Mesothelial cell of epicardium (in vitro differentiated cells): ENCODE measurements around the gene EPS8. TPM values are rescaled to one million over a fixed set of nuclear protein-coding genes. Genes with fewer than 3 reads are reported as not detected.

Source experiments
- DNase-seq, 2 experiments: peaks; one replicate each; pipeline ENCODE4 v3.0.0; 2021; ENCODE audit warnings: low spot score in 2 of 2; ENCODE audit not compliant: unreplicated experiment in 2 of 2
- H3K27ac Mint-ChIP-seq: 2 replicates; pipeline ENCODE4 v1.8.0; 2021; ENCODE audit warnings: mixed read lengths
- H3K27me3 Mint-ChIP-seq: 2 replicates; pipeline ENCODE4 v1.8.0; 2021; ENCODE audit warnings: low read depth, mixed read lengths
- H3K36me3 Mint-ChIP-seq: 2 replicates; pipeline ENCODE4 v1.8.0; 2021; ENCODE audit warnings: mixed read lengths
- H3K4me1 Mint-ChIP-seq: 2 replicates; pipeline ENCODE4 v1.8.0; 2021; ENCODE audit warnings: mixed read lengths
- H3K4me3 Mint-ChIP-seq: 2 replicates; pipeline ENCODE4 v1.8.0; 2021; ENCODE audit warnings: mild to moderate bottlenecking, moderate library complexity, mixed read lengths
- H3K9me3 Mint-ChIP-seq: 2 replicates; pipeline ENCODE4 v1.8.0; 2021; ENCODE audit warnings: mixed read lengths
- CTCF ChIP-seq: fragments of 200-600 bp; sonication (generic); IDR thresholded peaks from one replicate; pipeline ENCODE4 v1.5.0; 2021; ENCODE audit warnings: antibody characterized with exemption; ENCODE audit not compliant: unreplicated experiment
- total RNA-seq: library from RNA; stranded (reverse); gene quantifications from 3 replicates; pipeline ENCODE4 v1.2.1, GENCODE V29; 2021

The EPS8 gene
- total RNA-seq, 1 donor from 2014 or later, result 24.8 TPM

- peaks cover 3% of the 10 kb centered on the region for H3K36me3 Mint-ChIP-seq
- peaks cover 9% of the 10 kb centered on the region for H3K4me1 Mint-ChIP-seq
- peak; percentile 46 for TF ChIP-seq CTCF
- peaks cover 27% of the 10 kb centered on the region for H3K27me3 Mint-ChIP-seq
- DNase-seq, result no peak
- H3K27ac Mint-ChIP-seq, result no peak overlapping the region
- H3K9me3 Mint-ChIP-seq, result peaks cover 4% of the 10 kb centered on the region
- H3K4me3 Mint-ChIP-seq, result no peak overlapping the region
Measured at GRCh38 chr12:15584366-15585041, 204.7 kb downstream of the EPS8 start.

GRCh38 chr12:15583804-15584203 is 205.4 kb downstream of the EPS8 start:
- H3K36me3 Mint-ChIP-seq, result peaks cover 3% of the 10 kb centered on the region
- H3K4me1 Mint-ChIP-seq, result peaks cover 9% of the 10 kb centered on the region
- DNase-seq, result no peak
- H3K9me3 Mint-ChIP-seq, result peaks cover 4% of the 10 kb centered on the region
- TF ChIP-seq CTCF, result no peak
- H3K4me3 Mint-ChIP-seq, result no peak overlapping the region
- H3K27ac Mint-ChIP-seq, result no peak overlapping the region
- H3K27me3 Mint-ChIP-seq, result peaks cover 25% of the 10 kb centered on the region

GRCh38 chr12:15581006-15581405 is 208.2 kb downstream of the EPS8 start:
- H3K27me3 Mint-ChIP-seq, result peaks cover 12% of the 10 kb centered on the region
- DNase-seq, result no peak
- no peak overlapping the region for H3K4me3 Mint-ChIP-seq
- TF ChIP-seq CTCF, result no peak
- peaks cover 4% of the 10 kb centered on the region for H3K9me3 Mint-ChIP-seq
- H3K36me3 Mint-ChIP-seq, result peaks cover 3% of the 10 kb centered on the region
- peak overlapping the region; percentile 23 for H3K27ac Mint-ChIP-seq
- H3K4me1 Mint-ChIP-seq, result peaks cover 16% of the 10 kb centered on the region

- DNase-seq, result no peak
- Mint-ChIP-seq H3K27ac (peak overlapping the region; percentile 31), H3K9me3 (peaks cover 9% of the 10 kb centered on the region), H3K4me1 (peaks cover 22% of the 10 kb centered on the region), H3K4me3 (no peak overlapping the region), H3K27me3 (peaks cover 6% of the 10 kb centered on the region), H3K36me3 (peaks cover 3% of the 10 kb centered on the region)
- no peak for TF ChIP-seq CTCF
Measured at GRCh38 chr12:15580431-15580830, 208.8 kb downstream of the EPS8 start.

- Mint-ChIP-seq H3K27me3 (no peaks in the 10 kb centered on the region), H3K4me1 (peaks cover 16% of the 10 kb centered on the region), H3K4me3 (no peak overlapping the region), H3K9me3 (peaks cover 5% of the 10 kb centered on the region), H3K27ac (peak overlapping the region; percentile 82), H3K36me3 (no peaks in the 10 kb centered on the region)
- no peak for DNase-seq
- TF ChIP-seq CTCF, result no peak
Measured at GRCh38 chr12:15575671-15576541, 213.3 kb downstream of the EPS8 start.
